CD14-positive monocyte (primary cell): ENCODE measurements around the gene HUWE1. TPM values are rescaled to one million over a fixed set of nuclear protein-coding genes. Genes with fewer than 3 reads are reported as not detected.

Experiments used
- DNase-seq, 3 donors: peaks; one replicate each; pipeline ENCODE4 v3.0.0-alpha.2; 2011 to 2022
- H2AFZ ChIP-seq: 2 replicates; pipeline ENCODE4 v1.6.0; 2012; ENCODE audit warnings: mild to moderate bottlenecking, low read depth, low read length, inconsistent platforms; ENCODE audit not compliant: insufficient read depth, poor library complexity, severe bottlenecking
- H3K27ac ChIP-seq, 2 donors: 1 replicate in 1 of 2; 2 replicates in 1 of 2; pipeline ENCODE4 v1.5.1; 2012 to 2013; ENCODE audit warnings: low read length in 2 of 2, control low read depth in 1 of 2, inconsistent platforms in 1 of 2, low read depth in 1 of 2, mild to moderate bottlenecking in 1 of 2
- H3K27me3 ChIP-seq, 2 donors: one replicate each; pipeline versions ENCODE4 v1.6.0 to v1.6.1; 2011 to 2013; ENCODE audit warnings: low read length in 2 of 2; ENCODE audit not compliant: control insufficient read depth in 2 of 2, insufficient read depth in 2 of 2
- H3K36me3 ChIP-seq, 2 donors: replicated peaks in 1 of 2; 1 replicate in 1 of 2; 2 replicates in 1 of 2; pipeline versions ENCODE4 v1.5.1 to v1.6.1; 2012 to 2013; ENCODE audit warnings: low read length in 2 of 2, control low read depth in 1 of 2, inconsistent platforms in 1 of 2, mild to moderate bottlenecking in 1 of 2; ENCODE audit not compliant: insufficient read depth in 2 of 2, control insufficient read depth in 1 of 2
- H3K4me1 ChIP-seq, 2 donors: 1 replicate in 1 of 2; 2 replicates in 1 of 2; pipeline versions ENCODE4 v1.5.1 to v1.6.1; 2012 to 2013; ENCODE audit warnings: low read length in 2 of 2, control low read depth in 1 of 2, inconsistent platforms in 1 of 2, mild to moderate bottlenecking in 1 of 2, moderate library complexity in 1 of 2; ENCODE audit not compliant: insufficient read depth in 2 of 2, control insufficient read depth in 1 of 2
- H3K4me2 ChIP-seq: replicated peaks from 2 replicates; pipeline ENCODE3; 2012; ENCODE audit warnings: low read length, moderate library complexity, mild to moderate bottlenecking; ENCODE audit not compliant: poor library complexity, severe bottlenecking; ENCODE audit errors: extremely low read depth
- H3K4me3 ChIP-seq, 3 experiments: fragments of 200-600 bp in 1 of 3; sonication (generic) in 1 of 3; replicated peaks in 1 of 3; 1 replicate in 2 of 3; 2 replicates in 1 of 3; pipeline ENCODE4 v1.5.1; 2011 to 2013; ENCODE audit warnings: low read length in 3 of 3, mild to moderate bottlenecking in 3 of 3, control low read depth in 2 of 3, low read depth in 2 of 3, inconsistent platforms in 1 of 3, moderate library complexity in 1 of 3
- H3K79me2 ChIP-seq: 2 replicates; pipeline ENCODE4 v1.6.0; 2012; ENCODE audit warnings: mild to moderate bottlenecking, control low read depth, inconsistent platforms, low read length, moderate library complexity; ENCODE audit not compliant: insufficient read depth
- H3K9ac ChIP-seq: 2 replicates; pipeline ENCODE4 v1.6.0; 2017; ENCODE audit warnings: low read length, mild to moderate bottlenecking; ENCODE audit not compliant: insufficient read depth, poor library complexity, severe bottlenecking
- H3K9me3 ChIP-seq, 2 donors: replicated peaks in 1 of 2; 1 replicate in 1 of 2; 2 replicates in 1 of 2; pipeline versions ENCODE4 v1.5.1 to v1.6.1; 2012 to 2013; ENCODE audit warnings: low read length in 2 of 2, control low read depth in 1 of 2; ENCODE audit not compliant: control insufficient read depth in 1 of 2, insufficient read depth in 1 of 2
- H4K20me1 ChIP-seq: 2 replicates; pipeline ENCODE4 v1.6.0; 2012; ENCODE audit warnings: mild to moderate bottlenecking, low read length, control low read depth, moderate library complexity; ENCODE audit not compliant: insufficient read depth
- H3K27ac Mint-ChIP-seq, 7 donors: one replicate each; pipeline ENCODE4 v1.8.0; 2020; ENCODE audit warnings: mild to moderate bottlenecking in 7 of 7, mixed read lengths in 7 of 7, moderate library complexity in 6 of 7, inconsistent platforms in 2 of 7
- H3K27me3 Mint-ChIP-seq, 3 donors: one replicate each; pipeline ENCODE4 v1.8.0; 2021 to 2022; ENCODE audit warnings: low read depth in 3 of 3, mild to moderate bottlenecking in 3 of 3, mixed read lengths in 3 of 3, moderate library complexity in 3 of 3, inconsistent platforms in 1 of 3
- H3K36me3 Mint-ChIP-seq, 2 donors: one replicate each; pipeline ENCODE4 v1.8.0; 2020; ENCODE audit warnings: mixed read lengths in 2 of 2, inconsistent platforms in 1 of 2, mild to moderate bottlenecking in 1 of 2
- H3K4me1 Mint-ChIP-seq: one replicate; pipeline ENCODE4 v1.8.0; 2020; ENCODE audit warnings: mild to moderate bottlenecking, mixed read lengths
- H3K4me3 Mint-ChIP-seq, 2 donors: one replicate each; pipeline ENCODE4 v1.8.0; 2020; ENCODE audit warnings: mild to moderate bottlenecking in 2 of 2, mixed read lengths in 2 of 2, moderate library complexity in 1 of 2
- H3K9me3 Mint-ChIP-seq, 7 donors: one replicate each; pipeline ENCODE4 v1.8.0; 2020 to 2022; ENCODE audit warnings: mixed read lengths in 7 of 7, mild to moderate bottlenecking in 6 of 7, moderate library complexity in 6 of 7, inconsistent platforms in 2 of 7
- CTCF ChIP-seq: fragments of 200-600 bp; IDR thresholded peaks from one replicate; pipeline ENCODE4 v1.8.0; 2022; ENCODE audit warnings: antibody characterized with exemption, mild to moderate bottlenecking
- WGBS: methylation state at CpG from one replicate; pipeline ENCODE4 v1.1.5; 2013; ENCODE audit warnings: missing lambda C conversion rate; ENCODE audit not compliant: insufficient coverage; 5-methylcytosine and 5-hydroxymethylcytosine counted together
- intact Hi-C, 2 donors: fragments of 100-400 bp; cut with micrococcal nuclease; formaldehyde crosslinking; loops; one replicate each; pipeline versions ENCODE4 v1.15.0 to v1.15.1; 2023
- polyA plus RNA-seq, 3 donors: library from polyadenylated mRNA; depleted of rRNA in 1 of 3; unstranded in 2 of 3; stranded (reverse) in 1 of 3; fragments of 300-500 nt in 2 of 3; fragments of >200 nt in 1 of 3; fragmentation: Illumina TruSeq in 2 of 3; gene quantifications; 1 replicate in 2 of 3; 2 replicates in 1 of 3; pipeline ENCODE4 v1.2.3, GENCODE V29; 2012 to 2021

Gene HUWE1
- polyA plus RNA-seq, 3 donors, result 1.8 to 31.1 (median 4.3) TPM

GRCh38 chrX:53695946-53696549 lies 9.5 kb upstream of the HUWE1 start:
- H3K36me3 Mint-ChIP-seq, result no peaks in the 10 kb centered on the region
- 92% methylated on average over 2 of the region's 10 CpGs for WGBS
- peaks cover 0 to 3% (median 0%) of the 10 kb centered on the region in 7 donors for H3K9me3 Mint-ChIP-seq
- H3K4me2 ChIP-seq, result no peak overlapping the region
- no peaks in the 10 kb centered on the region for H3K79me2 ChIP-seq
- H4K20me1 ChIP-seq, result no peaks in the 10 kb centered on the region
- TF ChIP-seq CTCF, result no peak
- no peak overlapping the region for H3K4me3 Mint-ChIP-seq
- H3K9me3 ChIP-seq, result no peaks in the 10 kb centered on the region
- H3K4me3 ChIP-seq, result no peak overlapping the region
- H3K36me3 ChIP-seq, result no peaks in the 10 kb centered on the region
- intact Hi-C loops, result no loop called here
- no peaks in the 10 kb centered on the region for H3K4me1 ChIP-seq
- peaks cover 0 to 6% (median 0%) of the 10 kb centered on the region in 3 donors for H3K27me3 Mint-ChIP-seq
- H2AFZ ChIP-seq, result no peak overlapping the region
- no peak overlapping the region for H3K9ac ChIP-seq
- H3K27ac ChIP-seq, result no peak overlapping the region
- no peaks in the 10 kb centered on the region for H3K4me1 Mint-ChIP-seq
- no peak for DNase-seq
- H3K27me3 ChIP-seq, result no peaks in the 10 kb centered on the region
- no peak overlapping the region for H3K27ac Mint-ChIP-seq

DNA sequence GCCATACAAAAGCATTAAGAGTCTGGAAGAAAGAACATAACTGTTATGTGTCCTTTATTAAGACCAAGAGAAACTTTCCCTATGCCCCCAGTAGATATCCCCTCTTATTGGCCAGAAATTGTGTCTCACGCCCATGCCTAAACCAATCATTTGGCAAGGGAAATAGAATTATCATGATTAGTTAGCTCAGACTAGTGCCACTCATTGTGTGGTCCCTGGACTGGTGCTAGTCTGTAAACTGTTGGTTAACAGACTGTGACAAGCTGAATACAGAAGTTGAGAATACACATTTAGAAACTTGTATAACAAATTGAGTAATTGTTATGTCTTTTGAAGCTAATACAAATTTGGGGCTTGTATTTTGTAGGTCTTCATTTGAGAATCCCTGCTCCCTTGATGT lies 8.1 kb upstream of the HUWE1 start:
- Histone ChIP-seq H3K79me2 (no peaks in the 10 kb centered on the region), H3K27me3 (no peaks in the 10 kb centered on the region), H3K36me3 (no peaks in the 10 kb centered on the region), H3K4me1 (no peaks in the 10 kb centered on the region), H4K20me1 (no peaks in the 10 kb centered on the region), H3K4me2 (no peak overlapping the region), H3K9ac (no peak overlapping the region), H3K9me3 (no peaks in the 10 kb centered on the region), H2AFZ (no peak overlapping the region), H3K4me3 (no peak overlapping the region), H3K27ac (no peak overlapping the region)
- Mint-ChIP-seq H3K9me3 (peaks cover 0 to 1% (median 0%) of the 10 kb centered on the region in 7 donors), H3K27ac (no peak overlapping the region), H3K4me1 (no peaks in the 10 kb centered on the region), H3K27me3 (peaks cover 2 to 14% (median 2%) of the 10 kb centered on the region in 3 donors), H3K36me3 (no peaks in the 10 kb centered on the region), H3K4me3 (no peak overlapping the region)
- DNase-seq, result no peak
- intact Hi-C loops, result no loop called here
- WGBS, result no CpG with 5 or more reads among the region's 1 CpG
- no peak for TF ChIP-seq CTCF
